ENCODE results near the gene COL27A1. TPM values are rescaled to one million over a fixed set of nuclear protein-coding genes. Genes with fewer than 3 reads are reported as not detected.

COL27A1 gene
- total RNA-seq, 4 donors from 2014 or later: 1.0 to 5.7 (median 3.3) TPM

GRCh38 chr9:114233491-114234185, 78.3 kb downstream of the COL27A1 start:
- ATAC-seq: peak; percentile 78
- Histone ChIP-seq H3K9me3 (no peaks in the 10 kb centered on the region), H3K27me3 (no peaks in the 10 kb centered on the region), H3K4me3 (no peak overlapping the region), H3K36me3 (no peaks in the 10 kb centered on the region), H3K4me1 (peaks cover 0 to 37% (median 1%) of the 10 kb centered on the region in 3 donors), H3K27ac (peak overlapping the region in 2 of 4 donors; percentile 38 to 48)
- 21 to 53% methylated on average over 9 to 10 of the region's 10 CpGs for WGBS, 2 donors (ENCODE audit: low coverage in 1 of 2)
- no peak for TF ChIP-seq POLR2AphosphoS5 (IDR thresholded peaks at IDR 0.05)
- peak in 1 of 4 experiments; percentile 25 for TF ChIP-seq CTCF (IDR thresholded peaks at IDR 0.05)

GRCh38 chr9:114235033-114235661, 79.8 kb downstream of the COL27A1 start:
- TF ChIP-seq EP300 (IDR thresholded peaks at IDR 0.05): no peak
- TF ChIP-seq POLR2AphosphoS5 (IDR thresholded peaks at IDR 0.05): no peak
- TF ChIP-seq POLR2A (IDR thresholded peaks at IDR 0.05): no peak
- no peak for TF ChIP-seq CTCF (IDR thresholded peaks at IDR 0.05)
- no peak overlapping the region for H3K4me3 ChIP-seq
- no peaks in the 10 kb centered on the region for H3K9me3 ChIP-seq
- ATAC-seq: no peak
- WGBS, 2 donors (ENCODE audit: low coverage in 1 of 2): 68 to 80% methylated on average over 5 to 13 of the region's 16 CpGs
- no peak overlapping the region for H3K27ac ChIP-seq
- H3K36me3 ChIP-seq: no peaks in the 10 kb centered on the region
- H3K27me3 ChIP-seq: no peaks in the 10 kb centered on the region
- H3K4me1 ChIP-seq: peaks cover 0 to 43% (median 4%) of the 10 kb centered on the region in 3 donors

- TF ChIP-seq POLR2AphosphoS5 (IDR thresholded peaks at IDR 0.05): no peak
- no peak for TF ChIP-seq EP300 (IDR thresholded peaks at IDR 0.05)
- H3K36me3 ChIP-seq: no peaks in the 10 kb centered on the region
- no peak for ATAC-seq
- H3K4me3 ChIP-seq: no peak overlapping the region
- no peaks in the 10 kb centered on the region for H3K27me3 ChIP-seq
- no peak overlapping the region for H3K27ac ChIP-seq
- no peaks in the 10 kb centered on the region for H3K9me3 ChIP-seq
- H3K4me1 ChIP-seq: peaks cover 0 to 41% (median 4%) of the 10 kb centered on the region in 3 donors
- 68% methylated on average over 5 of the region's 12 CpGs; no CpG with 5 or more reads in 1 of the 2 donors for WGBS, 2 donors (ENCODE audit: low coverage in 1 of 2)
These were observed 81.2 kb downstream of the COL27A1 start for GRCh38 chr9:114236391-114237138.

- TF ChIP-seq EP300 (IDR thresholded peaks at IDR 0.05) (no peak), POLR2AphosphoS5 (IDR thresholded peaks at IDR 0.05) (no peak), CTCF (IDR thresholded peaks at IDR 0.05) (no peak), POLR2A (IDR thresholded peaks at IDR 0.05) (no peak)
These were observed 81.9 kb downstream of the COL27A1 start for GRCh38 chr9:114237247-114237646.

GRCh38 chr9:114237781-114238180, 82.4 kb downstream of the COL27A1 start:
- H3K36me3 ChIP-seq: peaks cover 0 to 8% of the 10 kb centered on the region in 2 donors
- no peak overlapping the region for H3K4me3 ChIP-seq
- no peak for ATAC-seq
- peaks cover 0 to 41% (median 4%) of the 10 kb centered on the region in 3 donors for H3K4me1 ChIP-seq
- no peaks in the 10 kb centered on the region for H3K27me3 ChIP-seq
- TF ChIP-seq POLR2AphosphoS5 (IDR thresholded peaks at IDR 0.05): no peak
- TF ChIP-seq POLR2A (IDR thresholded peaks at IDR 0.05): no peak
- TF ChIP-seq CTCF (IDR thresholded peaks at IDR 0.05): no peak
- TF ChIP-seq EP300 (IDR thresholded peaks at IDR 0.05): no peak
- H3K27ac ChIP-seq: no peak overlapping the region
- H3K9me3 ChIP-seq: no peaks in the 10 kb centered on the region
- whole genome bisulfite sequencing, 2 donors (ENCODE audit: low coverage in 1 of 2): 89 to 90% methylated on average over 2 to 3 of the region's 5 CpGs

More at GRCh38 chr9:114237247-114237646, 81.9 kb downstream of the COL27A1 start:
- Histone ChIP-seq H3K27ac (no peak overlapping the region), H3K4me1 (peaks cover 0 to 41% (median 4%) of the 10 kb centered on the region in 3 donors), H3K9me3 (no peaks in the 10 kb centered on the region), H3K4me3 (no peak overlapping the region), H3K27me3 (no peaks in the 10 kb centered on the region), H3K36me3 (peaks cover 0 to 6% of the 10 kb centered on the region in 2 donors)
- ATAC-seq: no peak
- 100% methylated on average over 1 to 2 of the region's 5 CpGs for WGBS, 2 donors (ENCODE audit: low coverage in 1 of 2)
